ENCODE measurements around the gene UTP4. TPM values are rescaled to one million over a fixed set of nuclear protein-coding genes. Genes with fewer than 3 reads are reported as not detected.

Gene UTP4
- total and polyA plus RNA-seq, 2 of the 8 experiments (the other 6 are each of a cell fraction or from before 2014, with no cell fraction given) = 101 to 118 TPM

- Histone ChIP-seq H3K18ac (ENCODE audit: extremely low read depth, low read length) (peak overlapping the region; percentile 55; the same call in 1 of the 2 replicates), H2AK5ac (ENCODE audit: low read depth, low read length) (peak overlapping the region; percentile 89; the same call in 1 of the 2 replicates), H3K14ac (ENCODE audit: insufficient read length) (no peak overlapping the region), H3K79me2 (ENCODE audit: control insufficient read depth in 1 of 2, insufficient read depth in 2 of 2, low read length in 2 of 2) (no peaks in the 10 kb centered on the region), H3K56ac (replicated peaks; ENCODE audit: insufficient read length, low read depth, low read length) (no peak overlapping the region), H3K4me3 (ENCODE audit: extremely low read depth in 1 of 4, insufficient read depth in 2 of 4, low read depth in 3 of 4, low read length in 4 of 4) (no peak overlapping the region), H3K4ac (replicated peaks; ENCODE audit: insufficient read length, low read depth, low read length) (peak overlapping the region; percentile 46), H2BK12ac (ENCODE audit: low read depth, low read length) (peak overlapping the region; percentile 99; the same call in 1 of the 2 replicates), H3K27me3 (replicated peaks in 1 of 4; ENCODE audit: control insufficient read depth in 3 of 4, extremely low read depth in 1 of 4, insufficient read depth in 3 of 4, low read length in 3 of 4) (no peaks in the 10 kb centered on the region), H3K4me1 (replicated peaks in 1 of 4; ENCODE audit: control insufficient read depth in 3 of 4, insufficient read depth in 4 of 4, low read length in 3 of 4) (peaks cover 0 to 8% (median 3%) of the 10 kb centered on the region in 4 experiments; a peak in 5 of 7 replicates), H2BK20ac (ENCODE audit: low read length) (peak overlapping the region; percentile 93), H2BK5ac (ENCODE audit: low read depth, low read length) (peak overlapping the region; percentile 67; the same call in 1 of the 2 replicates), H3K9me3 (ENCODE audit: insufficient read depth in 2 of 2, low read depth in 1 of 2, low read length in 1 of 2) (no peaks in the 10 kb centered on the region), H2BK15ac (ENCODE audit: low read length) (peak overlapping the region; percentile 94; the same call in 1 of the 2 replicates), H4K8ac (ENCODE audit: extremely low read depth, insufficient read depth, low read length) (no peak overlapping the region), H3K79me1 (ENCODE audit: low read depth, low read length) (no peaks in the 10 kb centered on the region), H4K5ac (ENCODE audit: insufficient read length, low read depth, low read length) (peak overlapping the region; percentile 6), H4K20me1 (replicated peaks in 1 of 2; ENCODE audit: control insufficient read depth in 1 of 2, insufficient read depth in 2 of 2, low read length in 2 of 2) (no peaks in the 10 kb centered on the region), H3K9ac (replicated peaks in 1 of 4; ENCODE audit: extremely low read depth in 1 of 4, low read depth in 3 of 4, low read length in 3 of 4) (no peak overlapping the region), H3K4me2 (ENCODE audit: insufficient read depth in 1 of 2, low read depth in 2 of 2, low read length in 2 of 2) (no peak overlapping the region), H3K23ac (ENCODE audit: insufficient read length) (no peak overlapping the region), H2BK120ac (replicated peaks; ENCODE audit: low read depth, low read length) (peak overlapping the region; percentile 55), H3K23me2 (ENCODE audit: low read depth, low read length) (no peaks in the 10 kb centered on the region), H3K36me3 (ENCODE audit: control insufficient read depth in 2 of 4, insufficient read depth in 4 of 4, low read length in 3 of 4) (no peaks in the 10 kb centered on the region), H3K27ac (ENCODE audit: low read depth, low read length) (no peak overlapping the region), H2AFZ (ENCODE audit: low read length) (no peak overlapping the region), H4K91ac (replicated peaks; ENCODE audit: insufficient read length, low read length) (peak overlapping the region; percentile 70)
- TF ChIP-seq RAD21 (IDR thresholded peaks at IDR 0.05 in 1 of 2, conservative IDR thresholded peaks at IDR 0.05 in 1 of 2; ENCODE audit: low read depth in 2 of 2, low read length in 2 of 2) (peak; percentile 54 to 73), RBBP5 (IDR thresholded peaks at IDR 0.05; ENCODE audit: borderline replicate concordance, low read depth, low read length) (no peak), SIRT6 (IDR thresholded peaks at IDR 0.05; ENCODE audit: low read length) (no peak), YY1 (IDR thresholded peaks at IDR 0.05; ENCODE audit: low read depth, low read length) (peak; percentile 71; the same call in 1 of the 2 replicates), BACH1 (IDR thresholded peaks at IDR 0.05; ENCODE audit: low read length) (no peak), CTCF (IDR thresholded peaks at IDR 0.05; ENCODE audit: control extremely low read depth in 1 of 3, insufficient read depth in 1 of 3, low read depth in 1 of 3, low read length in 3 of 3) (peak; percentile 70 to 77 (median 74)), NRF1 (IDR thresholded peaks at IDR 0.05; ENCODE audit: low read depth, low read length) (no peak)
- CTCF ChIA-PET (ENCODE audit: partially characterized antibody) = interaction anchor here (0.5 to 2.5 kb wide), 13 partner anchors 9 to 565 kb away, joined by 3 to 9 read pairs (median 4); partner anchors contain the start of gene HAS3
- FAIRE-seq (no peak), DNase-seq (ENCODE audit: low read depth in 1 of 2, low spot score in 2 of 2) (no peak)
- POLR2A ChIA-PET (ENCODE audit: partially characterized antibody) = interaction anchor here (1.1 to 3.6 kb wide), 3 partner anchors 11 to 49 kb away, joined by 3 to 15 read pairs (median 9); partner anchors contain the start of gene UTP4
- WGBS, 2 experiments (ENCODE audit: extremely low coverage in 1 of 2, insufficient coverage in 1 of 2, insufficient read length in 1 of 2, insufficient replicate concordance in 2 of 2, low coverage in 1 of 2, low lambda C conversion rate in 2 of 2, missing lambda C conversion rate in 1 of 2) = 97% methylated on average over 14 of the region's 16 CpGs; no CpG with 5 or more reads in 1 of the 2 experiments
Measured at GRCh38 chr16:69083306-69083941, 49.0 kb upstream of the UTP4 start.

Measured in H1 (cell line).